Fibroblast of mammary gland (primary cell): Measurements from ENCODE around the gene GPN1.
A peak's percentile ranks its signal among the peaks of the same experiment; 100 is the strongest.
"Not testable (repeated sequence)": the region's sequence is repeated elsewhere in the genome, so short reads cannot be mapped to it uniquely, and the experiment has no call there.

Experiments
- DNase-seq: peaks from one replicate; pipeline ENCODE4 v3.0.0-alpha.2; 2010; ENCODE audit warnings: low read depth
- H3K4me3 ChIP-seq: 2 replicates; pipeline ENCODE4 v1.5.1; 2011; ENCODE audit warnings: low read depth, mild to moderate bottlenecking, low read length, moderate library complexity; ENCODE audit not compliant: control insufficient read depth
- TF ChIP-seq, protein P1 (sequence below): conservative IDR thresholded peaks from 2 replicates; pipeline ENCODE4 v1.5.1; 2011; ENCODE audit warnings: low read depth, low read length, inconsistent platforms; ENCODE audit not compliant: control insufficient read depth, insufficient read depth

Gene GPN1

DNA sequence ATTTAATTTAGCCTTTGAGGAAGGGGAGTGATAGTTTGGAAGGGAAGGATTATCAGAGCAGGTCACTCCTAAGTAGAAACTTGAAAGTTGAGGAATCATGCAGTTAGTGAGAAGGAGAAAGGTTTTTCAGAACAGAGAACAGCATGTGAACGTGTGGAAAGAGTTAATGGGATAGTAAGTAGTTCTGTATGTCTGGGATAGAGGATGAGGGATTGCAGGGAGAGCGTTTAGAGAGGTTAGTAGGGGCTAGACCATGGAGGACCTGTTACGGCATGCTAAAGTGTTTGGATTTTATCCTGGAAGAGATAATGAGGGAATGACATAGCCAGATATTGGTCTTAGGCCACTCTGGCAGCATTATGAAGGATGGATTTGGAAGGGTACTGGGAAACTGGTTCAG lies 44.3 kb upstream of the GPN1 start:
- DNase-seq = no peak
- TF ChIP-seq, protein P1, sequence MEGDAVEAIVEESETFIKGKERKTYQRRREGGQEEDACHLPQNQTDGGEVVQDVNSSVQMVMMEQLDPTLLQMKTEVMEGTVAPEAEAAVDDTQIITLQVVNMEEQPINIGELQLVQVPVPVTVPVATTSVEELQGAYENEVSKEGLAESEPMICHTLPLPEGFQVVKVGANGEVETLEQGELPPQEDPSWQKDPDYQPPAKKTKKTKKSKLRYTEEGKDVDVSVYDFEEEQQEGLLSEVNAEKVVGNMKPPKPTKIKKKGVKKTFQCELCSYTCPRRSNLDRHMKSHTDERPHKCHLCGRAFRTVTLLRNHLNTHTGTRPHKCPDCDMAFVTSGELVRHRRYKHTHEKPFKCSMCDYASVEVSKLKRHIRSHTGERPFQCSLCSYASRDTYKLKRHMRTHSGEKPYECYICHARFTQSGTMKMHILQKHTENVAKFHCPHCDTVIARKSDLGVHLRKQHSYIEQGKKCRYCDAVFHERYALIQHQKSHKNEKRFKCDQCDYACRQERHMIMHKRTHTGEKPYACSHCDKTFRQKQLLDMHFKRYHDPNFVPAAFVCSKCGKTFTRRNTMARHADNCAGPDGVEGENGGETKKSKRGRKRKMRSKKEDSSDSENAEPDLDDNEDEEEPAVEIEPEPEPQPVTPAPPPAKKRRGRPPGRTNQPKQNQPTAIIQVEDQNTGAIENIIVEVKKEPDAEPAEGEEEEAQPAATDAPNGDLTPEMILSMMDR = no peak
- H3K4me3 ChIP-seq = no peak overlapping the region

DNA sequence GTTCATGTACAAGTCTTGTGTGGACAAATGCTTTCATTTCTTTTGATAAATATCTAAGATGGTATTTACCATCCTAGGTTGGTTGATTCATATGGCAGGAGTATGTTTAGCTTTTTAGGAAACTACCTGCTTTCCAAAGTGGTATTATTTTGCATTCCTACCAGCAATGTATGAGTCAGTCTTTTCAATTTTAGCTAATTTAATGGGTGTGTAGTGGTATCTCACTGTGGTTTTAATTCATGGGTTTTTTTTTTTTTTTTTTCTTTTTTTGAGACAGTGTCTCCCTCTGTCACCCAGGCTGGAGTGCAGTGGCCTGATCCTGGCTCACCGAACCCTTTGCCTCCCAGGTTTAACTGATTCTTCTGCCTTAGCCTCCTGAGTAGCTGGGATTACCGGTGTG lies 41.8 kb upstream of the GPN1 start:
- no peak for DNase-seq
- TF ChIP-seq, protein P1 = no peak
- no peak overlapping the region for H3K4me3 ChIP-seq

DNA sequence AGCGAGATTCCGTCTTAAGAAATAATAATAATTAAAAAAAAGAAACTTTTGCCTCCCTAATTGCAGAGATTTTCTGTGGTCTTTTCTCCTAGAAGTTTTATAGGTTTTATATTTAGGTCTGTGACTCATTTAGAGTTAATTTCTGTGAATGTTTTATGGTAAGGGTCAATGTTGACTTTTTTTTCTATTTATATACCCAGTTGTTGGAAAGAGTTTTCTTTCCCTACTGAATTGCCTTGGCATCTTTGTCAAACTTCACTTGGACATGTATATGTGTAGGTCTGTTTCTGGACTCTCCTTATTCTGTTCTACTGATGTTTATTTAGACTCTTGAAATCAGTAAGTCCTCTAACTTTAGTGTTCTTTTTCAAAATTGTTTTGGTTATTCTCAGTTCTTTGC lies 40.5 kb upstream of the GPN1 start:
- H3K4me3 ChIP-seq = no peak overlapping the region
- TF ChIP-seq, protein P1 = no peak
- DNase-seq = no peak

DNA sequence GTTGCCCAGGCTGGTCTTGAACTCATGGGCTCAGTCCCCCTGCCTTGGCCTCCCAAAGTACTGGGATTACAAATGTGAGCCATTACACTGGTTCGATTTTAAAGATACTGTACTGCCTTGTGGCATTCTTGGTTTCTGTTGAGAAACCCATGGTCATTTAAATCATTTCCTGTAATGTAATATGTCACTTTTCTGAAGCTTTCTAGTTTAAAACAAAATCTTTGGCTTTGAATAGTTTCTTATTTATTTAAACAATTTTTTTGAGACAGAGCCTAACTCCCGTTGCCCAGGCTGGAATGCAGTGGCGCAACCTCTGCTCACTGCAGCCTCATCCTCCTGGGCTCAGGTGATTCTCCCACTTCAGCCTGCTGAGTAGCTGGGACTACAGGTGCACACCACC lies 37.1 kb upstream of the GPN1 start:
- no peak for DNase-seq
- TF ChIP-seq, protein P1 = no peak
- no peak overlapping the region for H3K4me3 ChIP-seq

DNA sequence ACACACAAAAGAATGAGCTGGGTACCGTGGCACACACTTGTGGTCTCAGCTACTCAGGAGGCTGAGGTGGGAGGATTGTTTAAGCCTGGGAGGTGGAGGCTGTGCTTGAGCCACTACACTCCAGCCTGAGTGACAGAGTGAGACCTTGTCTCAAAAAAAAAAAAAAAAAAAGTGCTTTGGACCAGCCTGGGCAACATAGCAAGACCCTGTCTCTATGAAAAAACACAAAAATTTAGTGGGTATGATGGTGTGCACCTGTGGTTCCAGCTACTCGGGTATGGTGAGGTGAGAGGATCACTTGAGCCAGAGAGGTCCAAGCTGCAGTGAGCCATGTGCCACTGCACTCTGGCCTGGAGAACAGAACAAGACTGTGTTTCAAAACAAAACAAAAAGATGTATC lies 35.6 kb upstream of the GPN1 start:
- H3K4me3 ChIP-seq = no peak overlapping the region
- TF ChIP-seq, protein P1 = no peak
- no peak for DNase-seq

DNA sequence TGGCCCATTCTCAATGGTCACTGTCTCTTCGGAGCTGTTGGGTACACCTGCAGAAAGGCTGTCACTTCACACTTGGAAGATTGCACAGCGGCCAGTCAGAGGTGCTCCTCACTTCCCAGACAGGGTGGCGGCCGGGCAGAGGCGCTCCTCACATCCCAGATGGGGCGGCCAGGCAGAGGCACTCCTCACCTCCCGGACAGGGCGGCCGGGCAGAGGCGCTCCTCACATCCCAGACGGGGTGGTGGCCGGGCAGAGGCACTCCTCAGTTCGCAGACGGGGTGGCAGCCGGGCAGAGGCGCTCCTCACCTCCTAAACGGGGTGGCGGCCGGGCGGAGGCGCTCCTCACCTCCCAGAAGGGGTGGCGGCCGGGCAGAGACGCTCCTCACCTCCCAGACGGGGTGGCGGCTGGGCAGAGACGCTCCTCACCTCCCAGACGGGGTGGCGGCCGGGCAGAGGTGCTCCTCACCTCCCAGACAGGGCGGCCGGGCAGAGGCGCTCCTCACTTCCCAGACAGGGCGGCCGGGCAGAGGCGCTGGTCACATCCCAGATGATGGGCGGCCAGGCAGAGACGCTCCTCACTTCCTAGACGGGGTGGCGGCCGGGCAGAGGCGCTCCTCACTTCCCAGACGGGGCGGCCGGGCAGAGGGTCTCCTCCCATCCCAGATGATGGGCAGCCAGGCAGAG lies 34.7 kb upstream of the GPN1 start:
- DNase-seq, H3K4me3 ChIP-seq: not testable (repeated sequence)

DNA sequence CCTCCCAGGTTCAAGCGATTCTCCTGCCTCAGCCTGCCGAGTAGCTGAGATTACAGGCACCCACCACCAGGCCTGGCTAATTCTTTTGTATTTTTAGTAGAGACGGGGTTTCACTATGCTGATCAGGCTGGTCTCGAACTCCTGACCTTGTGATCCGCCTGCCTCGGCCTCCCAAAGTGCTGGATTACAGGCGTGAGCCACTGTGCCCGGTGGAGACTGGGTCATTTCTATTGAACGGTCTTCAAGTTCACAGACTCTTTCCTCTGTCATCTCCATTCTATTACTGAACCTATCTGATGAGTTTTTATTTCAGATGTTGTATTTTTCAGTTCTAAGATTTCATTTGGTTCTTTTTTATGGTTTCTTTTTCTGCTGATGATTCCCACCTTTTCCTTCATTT lies 33.4 kb upstream of the GPN1 start:
- H3K4me3 ChIP-seq, DNase-seq: not testable (repeated sequence)

DNA sequence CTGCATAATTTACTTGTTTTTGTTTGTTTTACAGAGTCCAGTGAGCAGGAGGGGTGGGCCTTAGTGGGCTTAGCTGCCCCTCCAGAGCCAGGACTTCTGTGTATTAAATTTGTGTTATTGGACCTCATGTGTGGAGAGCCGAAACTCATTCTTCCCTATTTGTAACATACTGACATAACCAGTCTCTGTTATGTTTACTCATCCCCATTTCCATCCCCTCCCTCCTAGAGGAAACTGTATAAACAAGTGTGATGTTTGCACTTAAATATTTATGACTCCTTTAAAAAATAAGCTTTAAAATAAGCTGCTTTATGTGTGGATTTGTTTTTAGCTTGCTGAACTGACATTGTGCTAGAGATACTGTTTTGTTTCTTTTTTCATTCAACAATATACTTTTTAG lies 32.2 kb upstream of the GPN1 start:
- no peak overlapping the region for H3K4me3 ChIP-seq
- TF ChIP-seq, protein P1 = no peak
- peak; percentile 25 for DNase-seq
